HG03469 (cell line): Measurements from ENCODE around the gene LARGE2.

Source experiments
- ATAC-seq: cut with Tn5 transposase; IDR thresholded peaks from one replicate; pipeline ENCODE4 v1.9.1; 2021; ENCODE audit warnings: mild to moderate bottlenecking, moderate library complexity, moderate number of reproducible peaks; ENCODE audit not compliant: unreplicated experiment

LARGE2 gene

GRCh38 chr11:45922425-45923082 lies at the start of gene LARGE2:
TSS of gene LARGE2 (plus strand) at chr11:45922656. CDS start at chr11:45922883, 227 bp downstream.
- ATAC-seq: no peak

- ATAC-seq: no peak
Observed at GRCh38 chr11:45876401-45876800, 46.1 kb upstream of the LARGE2 start.

DNA sequence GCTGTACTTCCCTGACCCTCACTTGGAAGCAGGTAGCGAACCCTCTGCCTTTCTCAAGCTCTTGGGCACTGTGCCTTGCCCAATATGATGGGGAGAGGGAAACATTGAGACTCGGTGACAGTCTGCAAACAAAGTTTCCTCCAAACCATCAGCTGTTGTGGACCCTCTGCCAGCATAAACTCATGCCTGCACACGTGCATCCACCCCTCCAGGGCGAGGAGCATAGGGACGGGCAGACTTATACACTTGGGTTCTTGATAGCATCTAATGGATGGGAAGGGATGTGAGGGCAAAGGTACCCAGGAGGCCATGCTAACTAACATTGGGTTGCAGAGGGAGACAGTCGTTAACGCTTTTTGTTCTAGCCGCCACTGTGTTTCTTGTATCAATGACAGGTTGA lies 45.2 kb upstream of the LARGE2 start:
- ATAC-seq: no peak

- ATAC-seq: no peak
Observed at GRCh38 chr11:45877845-45878244, 44.6 kb upstream of the LARGE2 start.

DNA sequence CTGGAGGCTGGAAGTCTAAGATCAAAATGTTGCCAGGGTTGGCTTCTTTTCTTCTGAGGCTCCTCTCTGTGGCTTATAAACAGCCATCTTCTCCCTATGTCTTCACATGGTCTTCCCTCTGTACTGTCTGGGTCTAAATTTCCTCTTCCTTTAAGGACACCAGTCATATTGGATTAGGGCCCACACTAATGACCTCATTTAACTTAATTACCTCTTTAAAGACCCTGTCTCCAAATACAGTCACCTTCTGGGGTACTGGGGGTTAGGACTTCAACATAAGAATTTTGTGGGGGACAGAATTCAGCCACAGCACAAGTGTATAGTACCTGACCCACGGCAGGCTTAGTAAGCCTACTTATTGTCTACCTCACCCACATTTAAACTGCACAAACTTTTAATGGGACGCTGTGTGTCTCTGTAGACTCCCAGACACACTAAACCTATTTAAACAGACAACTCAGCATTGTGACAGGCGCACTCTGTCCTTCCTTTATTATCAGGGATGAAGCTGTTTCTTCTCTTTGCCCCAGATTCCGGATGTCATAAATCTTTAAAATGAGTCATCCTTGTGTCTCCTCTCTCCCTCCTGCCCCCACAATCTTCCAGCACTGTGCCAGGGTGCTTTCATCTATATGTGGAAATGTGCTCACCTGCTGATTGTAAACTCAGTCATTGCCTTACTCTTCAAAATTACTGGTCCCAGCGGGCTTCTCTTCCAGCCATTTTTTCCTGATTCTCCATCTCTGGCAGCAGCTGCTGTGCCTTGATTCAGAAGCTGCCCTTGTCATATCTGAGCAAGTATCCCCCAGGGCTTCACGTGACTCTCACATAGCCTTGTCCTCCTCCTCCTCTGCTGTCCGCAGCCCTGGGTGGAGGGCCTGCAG lies 42.4 kb upstream of the LARGE2 start:
- ATAC-seq: no peak

GRCh38 chr11:45880772-45881570 lies 41.5 kb upstream of the LARGE2 start:
- ATAC-seq: no peak

DNA sequence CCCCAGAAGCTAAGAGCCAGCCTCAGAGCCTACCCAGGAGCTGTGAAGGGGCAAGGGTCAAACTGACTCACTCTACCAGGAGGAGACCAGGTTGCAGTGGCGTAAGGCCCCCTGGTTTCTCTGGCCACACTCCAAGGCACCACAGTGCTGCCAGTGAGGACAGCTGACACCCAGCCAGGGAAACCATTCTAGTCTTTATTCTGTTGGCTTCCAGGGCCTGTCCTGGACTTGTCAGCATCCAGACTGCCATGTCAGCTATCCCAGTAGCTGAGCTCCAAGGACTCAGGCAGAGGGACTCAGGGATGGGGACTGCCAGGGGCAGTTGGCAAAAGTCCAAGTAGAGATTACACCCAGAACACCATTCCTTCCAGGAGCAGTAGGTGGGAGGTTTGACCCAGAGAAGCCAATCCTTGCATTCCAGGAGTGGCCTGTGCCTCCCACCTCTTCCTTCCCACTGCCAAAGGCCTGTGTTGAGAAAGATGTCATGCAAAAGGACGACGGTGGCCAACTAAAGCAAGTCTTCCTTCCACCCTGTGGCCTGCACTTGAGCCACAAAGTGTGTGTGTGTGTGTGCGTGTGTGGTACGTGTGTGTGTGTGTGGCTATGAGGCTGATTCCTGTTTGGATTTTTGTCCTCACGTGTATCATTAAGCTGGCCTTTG lies 40.6 kb upstream of the LARGE2 start:
- no peak for ATAC-seq

- no peak for ATAC-seq
Observed at GRCh38 chr11:45884596-45885185, 37.8 kb upstream of the LARGE2 start.

- ATAC-seq: no peak
Observed at GRCh38 chr11:45885274-45885920, 37.1 kb upstream of the LARGE2 start, which contains the start of gene MAPK8IP1. TSS of gene MAPK8IP1 (plus strand) at chr11:45885651. CDS start at chr11:45885821, 170 bp downstream.

GRCh38 chr11:45885921-45886721 lies 36.3 kb upstream of the LARGE2 start:
- no peak for ATAC-seq

GRCh38 chr11:45886816-45887520 lies 35.5 kb upstream of the LARGE2 start:
- ATAC-seq: no peak

GRCh38 chr11:45887587-45887986 lies 34.9 kb upstream of the LARGE2 start:
- no peak for ATAC-seq

DNA sequence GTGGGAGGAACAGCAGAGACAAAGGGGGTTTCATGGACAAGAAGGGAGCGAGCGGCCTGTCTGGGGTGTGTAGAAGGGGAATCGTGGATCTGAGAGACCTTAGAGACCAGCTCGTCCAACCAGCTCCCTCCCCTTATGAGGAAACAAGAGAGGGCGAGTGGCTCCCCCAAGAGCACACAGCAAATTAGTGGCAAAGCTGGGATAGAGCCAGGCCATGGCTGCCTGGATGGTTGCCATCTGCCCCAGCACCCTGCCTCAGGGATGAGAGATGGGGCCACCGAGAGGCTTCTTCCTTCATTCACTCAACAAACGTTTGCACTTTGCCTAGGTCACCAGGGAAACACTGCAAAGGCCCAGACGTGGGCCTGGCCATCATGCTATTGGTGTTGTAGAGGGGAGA lies 32.9 kb upstream of the LARGE2 start:
- no peak for ATAC-seq

DNA sequence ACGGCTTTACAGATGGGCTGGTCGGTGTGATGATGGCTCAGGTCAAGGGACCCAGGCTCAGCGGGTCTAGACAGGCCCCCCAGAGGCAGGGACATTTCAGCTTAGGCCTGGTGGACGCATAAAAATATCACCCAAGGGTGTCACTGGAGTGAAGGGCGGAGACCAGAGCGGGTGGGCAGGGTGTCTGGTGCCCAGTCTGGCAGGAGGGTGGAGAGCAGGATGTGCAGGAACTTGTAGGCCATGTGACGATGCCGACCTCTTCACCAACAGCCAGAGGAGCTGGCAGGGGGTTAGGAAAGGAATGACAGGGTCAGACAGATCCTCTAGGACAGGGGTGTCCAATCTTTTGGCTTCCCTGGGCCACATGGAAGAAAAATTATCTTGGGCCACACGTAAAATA lies 32.5 kb upstream of the LARGE2 start:
- no peak for ATAC-seq

- ATAC-seq: no peak
Observed at GRCh38 chr11:45890886-45891550, 31.4 kb upstream of the LARGE2 start.

DNA sequence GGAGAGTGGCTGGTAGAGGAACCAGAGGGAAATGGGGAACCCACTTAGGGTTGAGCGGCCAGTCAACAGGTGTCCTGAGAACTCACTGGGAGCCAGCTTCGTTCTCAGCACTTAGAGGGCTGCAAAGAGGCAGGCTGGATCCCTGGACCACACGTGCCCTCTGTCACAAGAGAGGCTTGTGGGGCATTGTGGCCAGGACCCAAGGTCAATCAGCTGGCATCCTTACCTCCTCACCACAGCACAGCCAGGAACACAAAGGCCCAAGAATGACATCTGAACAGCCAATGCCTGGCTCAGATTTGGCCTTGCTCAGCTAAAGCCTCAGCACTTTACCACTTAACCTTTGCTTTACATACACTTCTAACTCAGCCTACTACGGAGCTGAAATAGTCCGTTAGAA lies 29.6 kb upstream of the LARGE2 start:
- no peak for ATAC-seq

DNA sequence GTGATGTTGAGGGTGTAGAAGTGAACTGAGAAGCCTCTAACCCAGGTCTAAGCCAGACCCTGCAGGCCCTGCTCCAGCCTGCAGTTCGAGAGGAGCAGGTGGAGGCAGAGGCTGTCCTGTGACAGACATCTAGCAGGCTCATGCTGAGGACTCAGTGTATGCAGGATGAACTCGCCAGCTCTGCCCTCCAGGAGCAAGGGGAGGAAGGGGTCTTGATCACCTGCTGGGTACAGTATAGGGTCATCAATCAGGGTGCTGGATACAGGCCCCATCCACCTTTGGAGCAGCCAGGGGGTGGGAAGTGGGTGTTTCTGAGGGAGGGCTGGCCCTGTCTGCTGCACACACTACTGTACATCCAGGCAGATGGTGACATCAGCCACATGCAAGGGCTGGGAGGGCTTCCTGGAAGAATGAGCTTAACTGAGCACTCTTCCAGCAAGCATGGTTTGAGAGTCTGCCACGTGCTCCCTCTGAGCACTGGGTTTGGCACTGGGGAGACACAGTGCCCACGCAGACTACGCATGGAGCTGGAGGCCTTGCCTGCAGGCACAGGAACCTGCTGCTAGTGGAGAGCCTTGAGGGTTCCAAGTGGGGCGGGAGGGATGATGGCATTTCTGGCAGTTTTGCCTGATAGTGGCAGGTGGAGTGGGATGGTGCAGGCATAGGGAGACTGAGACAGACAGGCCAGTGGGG lies 27.8 kb upstream of the LARGE2 start:
- ATAC-seq: no peak
